ENCODE measurements around the gene TYSND1. TPM values are rescaled to one million over a fixed set of nuclear protein-coding genes. Genes with fewer than 3 reads are reported as not detected.
"Not testable (repeated sequence)": the region's sequence is repeated elsewhere in the genome, so short reads cannot be mapped to it uniquely, and the experiment has no call there.

Gene TYSND1
- total RNA-seq (2014; rRNA removed; shearing (Covaris generic)): 16.8 and 19.1 TPM in 2 replicates

- DNase-seq (ENCODE audit: low spot score): peak; percentile 99
Observed at GRCh38 chr10:70146489-70147258, at the start of gene TYSND1. TSS of gene TYSND1 (minus strand) at chr10:70146700. CDS start at chr10:70146586, 114 bp downstream.

- no peak for DNase-seq (ENCODE audit: low spot score)
Observed at GRCh38 chr10:70193391-70193844, 46.9 kb upstream of the TYSND1 start.

GRCh38 chr10:70192326-70192968 lies 45.9 kb upstream of the TYSND1 start:
- no peak for DNase-seq (ENCODE audit: low spot score)

- DNase-seq (ENCODE audit: low spot score): peak; percentile 21
Observed at GRCh38 chr10:70191972-70192305, 45.4 kb upstream of the TYSND1 start.

- no peak for DNase-seq (ENCODE audit: low spot score)
Observed at GRCh38 chr10:70191161-70191971, 44.9 kb upstream of the TYSND1 start.

GRCh38 chr10:70190581-70190980 lies 44.1 kb upstream of the TYSND1 start:
- no peak for DNase-seq (ENCODE audit: low spot score)

GRCh38 chr10:70190102-70190501 lies 43.6 kb upstream of the TYSND1 start:
- DNase-seq (ENCODE audit: low spot score): no peak

GRCh38 chr10:70188768-70189167 lies 42.3 kb upstream of the TYSND1 start:
- DNase-seq (ENCODE audit: low spot score): no peak

GRCh38 chr10:70186571-70186970 lies 40.1 kb upstream of the TYSND1 start:
- no peak for DNase-seq (ENCODE audit: low spot score)

- no peak for DNase-seq (ENCODE audit: low spot score)
Observed at GRCh38 chr10:70186090-70186489, 39.6 kb upstream of the TYSND1 start.

- DNase-seq (ENCODE audit: low spot score): no peak
Observed at GRCh38 chr10:70183304-70183703, 36.8 kb upstream of the TYSND1 start.

GRCh38 chr10:70179209-70179608 lies 32.7 kb upstream of the TYSND1 start:
- DNase-seq (ENCODE audit: low spot score): not testable (repeated sequence)

- no peak for DNase-seq (ENCODE audit: low spot score)
Observed at GRCh38 chr10:70178139-70178725, 31.7 kb upstream of the TYSND1 start.

- DNase-seq (ENCODE audit: low spot score): no peak
Observed at GRCh38 chr10:70176441-70176840, 29.9 kb upstream of the TYSND1 start.

GRCh38 chr10:70175516-70175915 lies 29.0 kb upstream of the TYSND1 start:
- no peak for DNase-seq (ENCODE audit: low spot score)

GRCh38 chr10:70174058-70174741 lies 27.7 kb upstream of the TYSND1 start:
- DNase-seq (ENCODE audit: low spot score): peak; percentile 11

GRCh38 chr10:70169649-70170364 lies 23.3 kb upstream of the TYSND1 start:
- DNase-seq (ENCODE audit: low spot score): no peak

- DNase-seq (ENCODE audit: low spot score): no peak
Observed at GRCh38 chr10:70169011-70169410, 22.5 kb upstream of the TYSND1 start.

GRCh38 chr10:70167246-70167645 lies 20.7 kb upstream of the TYSND1 start:
- DNase-seq (ENCODE audit: low spot score): no peak

GRCh38 chr10:70166394-70166793 lies 19.9 kb upstream of the TYSND1 start:
- DNase-seq (ENCODE audit: low spot score): no peak

- DNase-seq (ENCODE audit: low spot score): no peak
Observed at GRCh38 chr10:70164163-70164562, 17.7 kb upstream of the TYSND1 start.
